Left hindlimb (tissue), 1 donor: ENCODE measurements around the gene PPIL3.

Experiments
- DNase-seq: peaks from one replicate; pipeline ENCODE4 v3.0.0-alpha.2; 2018

Gene PPIL3

GRCh38 chr2:200860092-200860795 lies 28.6 kb downstream of the PPIL3 start:
- DNase-seq = no peak

DNA sequence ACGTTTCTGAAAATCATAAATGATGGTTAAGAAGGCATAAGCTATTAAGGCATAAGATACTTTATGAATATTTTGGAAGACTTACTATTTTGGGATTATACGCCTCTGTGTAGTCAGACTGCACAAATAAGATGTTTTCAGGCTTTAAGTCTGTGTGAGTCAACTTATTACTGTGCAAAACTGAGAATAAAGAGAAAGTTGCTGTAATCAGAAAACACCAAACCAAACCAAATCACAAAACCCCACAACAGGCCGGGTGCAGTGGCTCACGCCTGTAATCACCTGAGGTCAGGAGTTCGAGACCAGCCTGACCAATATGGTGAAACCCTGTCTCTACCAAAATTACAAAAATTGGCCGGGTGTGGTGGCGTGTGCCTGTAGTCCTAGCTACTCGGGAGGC lies 32.1 kb downstream of the PPIL3 start:
- no peak for DNase-seq

GRCh38 chr2:200852605-200853004 lies 36.3 kb downstream of the PPIL3 start:
- no peak for DNase-seq

DNA sequence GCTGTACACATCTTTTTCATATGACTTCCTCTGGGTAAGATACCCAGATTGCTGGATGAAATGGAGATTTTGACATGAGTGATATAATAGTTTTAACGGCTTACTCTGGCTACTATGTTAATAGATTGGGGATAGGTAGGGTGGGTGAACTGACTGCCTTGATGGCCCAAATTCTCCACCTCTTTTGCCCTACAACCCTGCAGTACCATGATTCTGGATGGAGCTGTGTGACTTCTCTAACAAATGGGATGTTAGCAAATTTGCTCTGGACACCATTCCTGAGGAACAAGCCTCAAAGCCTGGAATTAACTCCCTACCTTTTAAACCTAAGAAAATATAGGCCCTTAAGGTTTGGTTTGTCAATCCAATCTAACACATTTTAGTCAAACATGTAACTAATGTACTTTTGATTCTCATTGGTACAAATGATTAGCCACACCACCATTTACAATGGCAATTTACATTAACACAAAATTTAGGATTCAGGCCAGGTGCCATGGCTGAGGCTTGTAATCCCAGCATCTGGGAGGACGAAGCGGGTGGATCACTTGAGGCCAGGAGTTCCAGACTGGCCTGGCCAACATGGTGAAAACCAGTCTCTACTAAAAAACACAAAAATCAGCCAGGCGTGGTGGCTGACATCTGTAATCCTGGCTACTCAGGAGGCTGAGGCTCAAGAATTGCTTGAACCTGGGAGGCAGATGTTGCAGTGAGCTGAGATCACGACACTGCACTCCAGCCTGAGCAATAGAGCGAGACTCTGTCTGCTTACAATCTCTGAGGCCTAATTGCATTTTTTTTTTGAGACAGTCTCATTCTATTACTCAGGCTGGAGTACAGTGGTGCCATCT lies 37.3 kb downstream of the PPIL3 start:
- DNase-seq = no peak

DNA sequence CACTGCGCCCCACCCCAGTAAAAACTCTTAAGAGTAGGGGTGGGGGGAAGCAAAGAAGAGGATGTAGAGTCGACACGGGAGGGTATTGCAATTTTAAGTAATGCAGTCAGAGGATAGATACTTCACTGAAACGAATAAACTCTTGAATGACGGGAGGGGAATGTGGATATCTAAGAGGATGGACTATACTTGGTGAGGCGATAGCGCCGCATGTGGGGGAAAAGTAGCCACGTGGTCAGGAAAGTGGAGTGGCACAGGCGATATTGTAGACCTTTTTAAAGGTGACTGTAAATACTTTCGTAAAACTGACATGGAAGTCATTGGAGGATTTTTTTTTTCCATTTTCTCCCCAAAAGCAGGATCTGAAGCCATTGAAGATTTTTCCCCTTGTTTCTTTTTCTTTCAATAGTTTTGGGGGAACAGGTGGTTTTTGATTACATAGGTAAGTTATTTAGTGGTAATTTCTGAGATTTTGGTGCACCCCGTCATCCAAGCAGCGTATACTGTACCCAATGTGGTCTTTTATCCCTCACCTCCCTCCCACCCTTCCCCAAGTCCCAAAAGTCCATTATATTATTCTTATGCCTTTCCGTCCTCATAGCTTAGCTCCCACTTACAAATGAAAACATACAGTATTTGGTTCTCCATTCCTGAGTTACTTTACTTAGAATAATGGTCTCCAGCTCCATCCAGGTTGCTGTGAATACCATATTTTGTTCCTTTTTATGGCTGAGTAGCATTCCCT lies 38.2 kb downstream of the PPIL3 start:
- no peak for DNase-seq

DNA sequence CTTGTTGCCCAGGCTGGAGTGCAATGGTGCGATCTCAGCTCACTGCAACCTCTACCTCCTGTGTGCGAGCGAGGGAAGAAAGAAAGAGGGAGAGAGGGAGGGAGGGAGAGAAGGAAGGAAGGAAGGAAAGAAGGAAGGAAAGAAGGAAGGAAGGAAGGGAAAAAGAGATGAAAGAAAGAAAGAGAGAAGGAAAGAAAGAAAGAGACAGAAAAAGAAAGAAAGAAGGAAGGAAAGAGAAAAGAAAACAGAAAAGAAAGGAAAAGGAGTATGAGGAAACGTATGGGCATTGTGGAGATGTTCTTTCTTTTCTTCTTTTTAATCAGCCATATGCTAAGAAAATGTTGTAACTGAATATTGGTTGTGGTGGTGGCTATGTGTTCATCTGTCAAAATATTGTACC lies 40.9 kb downstream of the PPIL3 start:
- DNase-seq = no peak

- no peak for DNase-seq
Measured at GRCh38 chr2:200847269-200847668, 41.6 kb downstream of the PPIL3 start.

- DNase-seq = no peak
Measured at GRCh38 chr2:200845669-200846325, 43.1 kb downstream of the PPIL3 start.

- no peak for DNase-seq
Measured at GRCh38 chr2:200845194-200845593, 43.7 kb downstream of the PPIL3 start.

GRCh38 chr2:200843993-200844948 lies 44.6 kb downstream of the PPIL3 start:
- DNase-seq = no peak

GRCh38 chr2:200839513-200839912 lies 49.4 kb downstream of the PPIL3 start:
- DNase-seq = no peak

DNA sequence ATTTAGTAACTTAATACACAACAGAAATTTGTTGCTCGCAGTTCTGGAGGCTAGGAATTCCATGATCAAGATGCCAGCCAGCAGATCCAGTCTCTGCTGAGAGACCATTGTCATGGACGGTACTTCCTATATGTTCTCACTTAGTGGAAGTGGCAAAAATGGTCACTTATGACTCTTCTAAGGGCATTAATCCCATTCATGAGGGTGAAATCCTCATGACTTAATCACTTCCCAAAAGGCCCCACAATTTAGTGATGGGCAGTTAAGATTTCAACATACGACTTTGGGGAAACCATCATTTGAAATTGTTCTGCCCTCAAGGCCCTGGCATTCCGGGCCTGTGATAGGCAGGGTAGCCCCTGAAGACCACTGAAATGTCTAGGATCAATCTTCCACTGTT lies 54.2 kb downstream of the PPIL3 start:
- no peak for DNase-seq

- DNase-seq = no peak
Measured at GRCh38 chr2:200829258-200829655, 59.6 kb downstream of the PPIL3 start.

DNA sequence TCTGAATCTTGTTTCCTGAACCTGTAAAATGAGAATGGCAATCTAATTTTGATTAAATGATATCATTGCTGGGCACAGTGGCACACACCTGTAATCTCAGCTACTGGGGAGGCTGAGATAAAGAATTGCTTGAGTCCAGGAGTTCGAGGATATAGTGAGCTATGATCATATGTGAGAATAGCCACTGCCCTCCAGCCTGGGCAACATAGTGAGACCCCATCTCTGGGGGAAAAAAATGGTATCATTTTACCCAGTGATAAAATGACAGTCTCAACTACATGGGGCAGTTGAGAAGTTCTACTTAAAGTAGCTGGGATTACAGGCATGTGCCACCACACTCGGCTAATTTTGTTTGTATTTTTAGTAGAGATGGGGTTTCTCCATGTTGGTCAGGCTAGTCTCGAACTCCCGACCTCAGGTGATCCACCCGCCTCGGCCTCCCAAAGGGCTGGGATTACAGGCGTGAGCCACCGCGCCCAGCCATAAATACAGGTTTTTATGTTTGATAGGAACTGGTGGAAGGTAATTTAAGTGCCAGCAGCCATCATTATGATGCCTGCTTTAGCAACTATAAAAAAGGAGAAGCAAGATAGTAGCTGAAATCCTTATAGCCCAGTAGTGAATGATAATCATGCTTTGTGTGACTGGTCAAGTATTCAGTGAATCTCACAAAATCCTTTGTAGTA lies 60.2 kb downstream of the PPIL3 start:
- no peak for DNase-seq

- DNase-seq = no peak
Measured at GRCh38 chr2:200828104-200828503, 60.8 kb downstream of the PPIL3 start.

GRCh38 chr2:200821686-200822245 lies 67.1 kb downstream of the PPIL3 start:
- DNase-seq = no peak
